GM23338 (cell line): Measurements from ENCODE around the gene ACADS. TPM values are rescaled to one million over a fixed set of nuclear protein-coding genes. Genes with fewer than 3 reads are reported as not detected.

Experiments used
- ATAC-seq: fragments of 200-7000 bp; cut with Tn5 transposase; 3 replicates; pipeline ENCODE4 v1.9.1; 2020
- DNase-seq: peaks from one replicate; pipeline ENCODE4 v3.0.0-alpha.2; 2015; ENCODE audit warnings: low spot score
- H2AFZ ChIP-seq: fragments of 200-600 bp; sonication (generic); 2 replicates; pipeline ENCODE4 v1.8.0; 2016; ENCODE audit warnings: antibody characterized with exemption, mild to moderate bottlenecking, moderate library complexity
- H3F3A ChIP-seq: fragments of 200-600 bp; sonication (generic); replicated peaks from 2 replicates; pipeline ENCODE4 v1.8.0; 2017; ENCODE audit warnings: antibody characterized with exemption, mixed run types, low read depth
- H3K27ac ChIP-seq: fragments of 200-600 bp; sonication (generic); 2 replicates; pipeline ENCODE4 v1.6.1; 2016; ENCODE audit warnings: low read depth
- H3K27me3 ChIP-seq: fragments of 200-600 bp; sonication (generic); 2 replicates; pipeline ENCODE4 v1.8.0; 2016; ENCODE audit warnings: mild to moderate bottlenecking, mixed run types, moderate library complexity; ENCODE audit not compliant: insufficient read depth
- H3K36me3 ChIP-seq: fragments of 200-600 bp; sonication (generic); 2 replicates; pipeline ENCODE4 v1.8.0; 2016; ENCODE audit warnings: mild to moderate bottlenecking; ENCODE audit not compliant: insufficient read depth
- H3K4me1 ChIP-seq: fragments of 200-600 bp; sonication (generic); 2 replicates; pipeline ENCODE4 v1.8.0; 2016; ENCODE audit warnings: mild to moderate bottlenecking, moderate library complexity; ENCODE audit not compliant: insufficient read depth
- H3K4me2 ChIP-seq: fragments of 200-600 bp; sonication (generic); 2 replicates; pipeline ENCODE4 v1.7.1; 2017; ENCODE audit warnings: mixed run types
- H3K4me3 ChIP-seq: fragments of 200-600 bp; sonication (generic); 2 replicates; pipeline ENCODE4 v1.6.1; 2016; ENCODE audit warnings: mixed run types
- H3K79me2 ChIP-seq: fragments of 200-600 bp; sonication (generic); replicated peaks from 2 replicates; pipeline ENCODE4 v1.8.0; 2017; ENCODE audit warnings: mild to moderate bottlenecking; ENCODE audit not compliant: insufficient read depth
- H3K9me2 ChIP-seq: fragments of 200-600 bp; sonication (generic); 2 replicates; pipeline ENCODE4 v1.8.0; 2017; ENCODE audit not compliant: insufficient read depth
- H4K20me1 ChIP-seq: fragments of 200-600 bp; sonication (generic); replicated peaks from 2 replicates; pipeline ENCODE4 v1.8.0; 2017; ENCODE audit warnings: mild to moderate bottlenecking; ENCODE audit not compliant: insufficient read depth
- H3K27ac Mint-ChIP-seq: 2 replicates; pipeline ENCODE4 v1.8.0; 2020; ENCODE audit warnings: inconsistent platforms, mild to moderate bottlenecking, moderate library complexity, mixed read lengths
- H3K27me3 Mint-ChIP-seq: 3 replicates; pipeline ENCODE4 v1.8.0; 2022; ENCODE audit warnings: low read depth, mild to moderate bottlenecking, moderate library complexity, mixed read lengths, inconsistent platforms; ENCODE audit not compliant: insufficient read depth, poor library complexity
- H3K36me3 Mint-ChIP-seq: 3 replicates; pipeline ENCODE4 v1.8.0; 2021; ENCODE audit warnings: low read depth, mild to moderate bottlenecking, inconsistent platforms, moderate library complexity, mixed read lengths
- H3K4me1 Mint-ChIP-seq: 3 replicates; pipeline ENCODE4 v1.8.0; 2020; ENCODE audit warnings: mild to moderate bottlenecking, inconsistent platforms, mixed read lengths
- H3K4me3 Mint-ChIP-seq: 3 replicates; pipeline ENCODE4 v1.8.0; 2021; ENCODE audit warnings: moderate library complexity, mild to moderate bottlenecking, inconsistent platforms, mixed read lengths
- H3K9me3 Mint-ChIP-seq: 3 replicates; pipeline ENCODE4 v1.8.0; 2020; ENCODE audit warnings: moderate library complexity, mild to moderate bottlenecking, inconsistent platforms, mixed read lengths
- CREB1 ChIP-seq: fragments of 250-450 bp; sonication (Bioruptor Pico); IDR thresholded peaks from 2 replicates; pipeline ENCODE4 v1.5.0; 2020; ENCODE audit warnings: low read depth, mild to moderate bottlenecking, moderate library complexity
- EZH2 ChIP-seq: fragments of 200-600 bp; sonication (generic); IDR thresholded peaks from one replicate; pipeline ENCODE4 v1.8.0; 2017; ENCODE audit warnings: antibody characterized with exemption, mild to moderate bottlenecking, low read depth; ENCODE audit not compliant: unreplicated experiment
- EZH2phosphoT487 ChIP-seq: fragments of 200-600 bp; sonication (generic); IDR thresholded peaks from one replicate; pipeline ENCODE4 v1.8.1; 2018; ENCODE audit warnings: antibody characterized with exemption; ENCODE audit not compliant: unreplicated experiment
- JUNB ChIP-seq: IDR thresholded peaks from one replicate; pipeline ENCODE4 v1.6.1; 2016; ENCODE audit warnings: antibody characterized with exemption; ENCODE audit not compliant: unreplicated experiment
- NANOG ChIP-seq: IDR thresholded peaks from 2 replicates; pipeline ENCODE4 v1.6.1; 2016; ENCODE audit warnings: antibody characterized with exemption, borderline replicate concordance
- polyA plus RNA-seq: library from polyadenylated mRNA; unstranded; fragments of >200 nt; fragmentation: Nextera tagmentation; extraction: Ambion mirVana; gene quantifications from 2 replicates; pipeline ENCODE4 v1.2.1, GENCODE V29; 2016
- total RNA-seq: library from RNA; depleted of rRNA; stranded (reverse); fragments of >200 nt; shearing (Covaris generic); gene quantifications from 2 replicates; pipeline ENCODE4 v1.2.3, GENCODE V29; 2014
- TF ChIP-seq, protein P1 (sequence below): fragments of 250-450 bp; sonication (Bioruptor Pico); IDR thresholded peaks from 2 replicates; pipeline ENCODE4 v1.5.0; 2020; ENCODE audit warnings: mild to moderate bottlenecking, moderate library complexity
- TF ChIP-seq, protein P2 (sequence below): IDR thresholded peaks from one replicate; pipeline ENCODE4 v1.6.1; 2018; ENCODE audit warnings: antibody characterized with exemption; ENCODE audit not compliant: unreplicated experiment
- TF ChIP-seq, protein P3 (sequence below), 2 experiments: fragments of 200-600 bp in 1 of 2; sonication (generic) in 1 of 2; conservative IDR thresholded peaks; 2 replicates each; pipeline versions ENCODE4 v1.5.1 to v1.6.1; 2016 to 2017; ENCODE audit warnings: antibody characterized with exemption in 2 of 2, low read depth in 2 of 2, mild to moderate bottlenecking in 2 of 2, moderate library complexity in 1 of 2

The ACADS gene
- total and polyA plus RNA-seq, 2 experiments from 2014 or later, result 3.1 to 5.7 TPM

DNA sequence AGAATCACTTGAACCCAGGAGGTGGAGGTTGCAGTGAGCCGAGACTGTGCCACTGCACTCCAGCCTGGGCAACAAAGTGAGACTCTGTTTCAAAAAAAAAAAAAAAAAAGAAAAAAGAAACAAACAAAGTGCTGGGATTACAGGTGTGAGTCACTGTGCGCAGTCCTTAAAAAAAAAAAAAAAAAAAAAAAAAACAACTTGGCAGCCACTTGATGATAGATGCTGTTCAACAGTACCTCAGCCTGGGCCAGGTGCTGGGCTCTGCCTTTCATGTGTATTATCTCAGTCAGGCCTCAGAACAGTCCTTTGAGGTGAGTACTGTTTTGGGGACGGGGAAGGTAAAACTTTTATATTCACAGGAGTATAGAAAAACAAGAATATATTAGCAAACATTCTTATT is 9.6 kb downstream of the ACADS start:
- H3K4me1 ChIP-seq, result no peaks in the 10 kb centered on the region
- no peaks in the 10 kb centered on the region for H3K79me2 ChIP-seq
- H3K9me2 ChIP-seq, result no peaks in the 10 kb centered on the region
- no peak overlapping the region for H3K4me3 ChIP-seq
- H3K36me3 ChIP-seq, result no peaks in the 10 kb centered on the region
- H3K4me2 ChIP-seq, result no peak overlapping the region
- ATAC-seq, result no peak
- H3K4me1 Mint-ChIP-seq, result no peaks in the 10 kb centered on the region
- H3K4me3 Mint-ChIP-seq, result no peak overlapping the region
- H3K27ac Mint-ChIP-seq, result no peak overlapping the region
- no peak overlapping the region for H2AFZ ChIP-seq
- peaks cover 19% of the 10 kb centered on the region for H3K36me3 Mint-ChIP-seq
- no peaks in the 10 kb centered on the region for H3F3A ChIP-seq
- TF ChIP-seq, protein P1, sequence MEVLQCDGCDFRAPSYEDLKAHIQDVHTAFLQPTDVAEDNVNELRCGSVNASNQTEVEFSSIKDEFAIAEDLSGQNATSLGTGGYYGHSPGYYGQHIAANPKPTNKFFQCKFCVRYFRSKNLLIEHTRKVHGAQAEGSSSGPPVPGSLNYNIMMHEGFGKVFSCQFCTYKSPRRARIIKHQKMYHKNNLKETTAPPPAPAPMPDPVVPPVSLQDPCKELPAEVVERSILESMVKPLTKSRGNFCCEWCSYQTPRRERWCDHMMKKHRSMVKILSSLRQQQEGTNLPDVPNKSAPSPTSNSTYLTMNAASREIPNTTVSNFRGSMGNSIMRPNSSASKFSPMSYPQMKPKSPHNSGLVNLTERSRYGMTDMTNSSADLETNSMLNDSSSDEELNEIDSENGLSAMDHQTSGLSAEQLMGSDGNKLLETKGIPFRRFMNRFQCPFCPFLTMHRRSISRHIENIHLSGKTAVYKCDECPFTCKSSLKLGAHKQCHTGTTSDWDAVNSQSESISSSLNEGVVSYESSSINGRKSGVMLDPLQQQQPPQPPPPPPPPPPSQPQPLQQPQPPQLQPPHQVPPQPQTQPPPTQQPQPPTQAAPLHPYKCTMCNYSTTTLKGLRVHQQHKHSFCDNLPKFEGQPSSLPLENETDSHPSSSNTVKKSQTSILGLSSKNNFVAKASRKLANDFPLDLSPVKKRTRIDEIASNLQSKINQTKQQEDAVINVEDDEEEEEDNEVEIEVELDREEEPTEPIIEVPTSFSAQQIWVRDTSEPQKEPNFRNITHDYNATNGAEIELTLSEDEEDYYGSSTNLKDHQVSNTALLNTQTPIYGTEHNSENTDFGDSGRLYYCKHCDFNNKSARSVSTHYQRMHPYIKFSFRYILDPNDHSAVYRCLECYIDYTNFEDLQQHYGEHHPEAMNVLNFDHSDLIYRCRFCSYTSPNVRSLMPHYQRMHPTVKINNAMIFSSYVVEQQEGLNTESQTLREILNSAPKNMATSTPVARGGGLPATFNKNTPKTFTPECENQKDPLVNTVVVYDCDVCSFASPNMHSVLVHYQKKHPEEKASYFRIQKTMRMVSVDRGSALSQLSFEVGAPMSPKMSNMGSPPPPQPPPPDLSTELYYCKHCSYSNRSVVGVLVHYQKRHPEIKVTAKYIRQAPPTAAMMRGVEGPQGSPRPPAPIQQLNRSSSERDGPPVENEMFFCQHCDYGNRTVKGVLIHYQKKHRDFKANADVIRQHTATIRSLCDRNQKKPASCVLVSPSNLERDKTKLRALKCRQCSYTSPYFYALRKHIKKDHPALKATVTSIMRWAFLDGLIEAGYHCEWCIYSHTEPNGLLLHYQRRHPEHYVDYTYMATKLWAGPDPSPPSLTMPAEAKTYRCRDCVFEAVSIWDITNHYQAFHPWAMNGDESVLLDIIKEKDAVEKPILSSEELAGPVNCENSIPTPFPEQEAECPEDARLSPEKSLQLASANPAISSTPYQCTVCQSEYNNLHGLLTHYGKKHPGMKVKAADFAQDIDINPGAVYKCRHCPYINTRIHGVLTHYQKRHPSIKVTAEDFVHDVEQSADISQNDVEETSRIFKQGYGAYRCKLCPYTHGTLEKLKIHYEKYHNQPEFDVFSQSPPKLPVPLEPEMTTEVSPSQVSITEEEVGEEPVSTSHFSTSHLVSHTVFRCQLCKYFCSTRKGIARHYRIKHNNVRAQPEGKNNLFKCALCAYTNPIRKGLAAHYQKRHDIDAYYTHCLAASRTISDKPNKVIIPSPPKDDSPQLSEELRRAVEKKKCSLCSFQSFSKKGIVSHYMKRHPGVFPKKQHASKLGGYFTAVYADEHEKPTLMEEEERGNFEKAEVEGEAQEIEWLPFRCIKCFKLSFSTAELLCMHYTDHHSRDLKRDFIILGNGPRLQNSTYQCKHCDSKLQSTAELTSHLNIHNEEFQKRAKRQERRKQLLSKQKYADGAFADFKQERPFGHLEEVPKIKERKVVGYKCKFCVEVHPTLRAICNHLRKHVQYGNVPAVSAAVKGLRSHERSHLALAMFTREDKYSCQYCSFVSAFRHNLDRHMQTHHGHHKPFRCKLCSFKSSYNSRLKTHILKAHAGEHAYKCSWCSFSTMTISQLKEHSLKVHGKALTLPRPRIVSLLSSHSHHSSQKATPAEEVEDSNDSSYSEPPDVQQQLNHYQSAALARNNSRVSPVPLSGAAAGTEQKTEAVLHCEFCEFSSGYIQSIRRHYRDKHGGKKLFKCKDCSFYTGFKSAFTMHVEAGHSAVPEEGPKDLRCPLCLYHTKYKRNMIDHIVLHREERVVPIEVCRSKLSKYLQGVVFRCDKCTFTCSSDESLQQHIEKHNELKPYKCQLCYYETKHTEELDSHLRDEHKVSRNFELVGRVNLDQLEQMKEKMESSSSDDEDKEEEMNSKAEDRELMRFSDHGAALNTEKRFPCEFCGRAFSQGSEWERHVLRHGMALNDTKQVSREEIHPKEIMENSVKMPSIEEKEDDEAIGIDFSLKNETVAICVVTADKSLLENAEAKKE (CRISPR knock-in tag), result no peak
- TF ChIP-seq, protein P2, sequence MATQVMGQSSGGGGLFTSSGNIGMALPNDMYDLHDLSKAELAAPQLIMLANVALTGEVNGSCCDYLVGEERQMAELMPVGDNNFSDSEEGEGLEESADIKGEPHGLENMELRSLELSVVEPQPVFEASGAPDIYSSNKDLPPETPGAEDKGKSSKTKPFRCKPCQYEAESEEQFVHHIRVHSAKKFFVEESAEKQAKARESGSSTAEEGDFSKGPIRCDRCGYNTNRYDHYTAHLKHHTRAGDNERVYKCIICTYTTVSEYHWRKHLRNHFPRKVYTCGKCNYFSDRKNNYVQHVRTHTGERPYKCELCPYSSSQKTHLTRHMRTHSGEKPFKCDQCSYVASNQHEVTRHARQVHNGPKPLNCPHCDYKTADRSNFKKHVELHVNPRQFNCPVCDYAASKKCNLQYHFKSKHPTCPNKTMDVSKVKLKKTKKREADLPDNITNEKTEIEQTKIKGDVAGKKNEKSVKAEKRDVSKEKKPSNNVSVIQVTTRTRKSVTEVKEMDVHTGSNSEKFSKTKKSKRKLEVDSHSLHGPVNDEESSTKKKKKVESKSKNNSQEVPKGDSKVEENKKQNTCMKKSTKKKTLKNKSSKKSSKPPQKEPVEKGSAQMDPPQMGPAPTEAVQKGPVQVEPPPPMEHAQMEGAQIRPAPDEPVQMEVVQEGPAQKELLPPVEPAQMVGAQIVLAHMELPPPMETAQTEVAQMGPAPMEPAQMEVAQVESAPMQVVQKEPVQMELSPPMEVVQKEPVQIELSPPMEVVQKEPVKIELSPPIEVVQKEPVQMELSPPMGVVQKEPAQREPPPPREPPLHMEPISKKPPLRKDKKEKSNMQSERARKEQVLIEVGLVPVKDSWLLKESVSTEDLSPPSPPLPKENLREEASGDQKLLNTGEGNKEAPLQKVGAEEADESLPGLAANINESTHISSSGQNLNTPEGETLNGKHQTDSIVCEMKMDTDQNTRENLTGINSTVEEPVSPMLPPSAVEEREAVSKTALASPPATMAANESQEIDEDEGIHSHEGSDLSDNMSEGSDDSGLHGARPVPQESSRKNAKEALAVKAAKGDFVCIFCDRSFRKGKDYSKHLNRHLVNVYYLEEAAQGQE, result no peak
- no peak for TF ChIP-seq CREB1 (CRISPR knock-in tag)
- TF ChIP-seq JUNB, result no peak
- TF ChIP-seq EZH2phosphoT487, result no peak
- TF ChIP-seq EZH2, result no peak
- TF ChIP-seq, protein P3, sequence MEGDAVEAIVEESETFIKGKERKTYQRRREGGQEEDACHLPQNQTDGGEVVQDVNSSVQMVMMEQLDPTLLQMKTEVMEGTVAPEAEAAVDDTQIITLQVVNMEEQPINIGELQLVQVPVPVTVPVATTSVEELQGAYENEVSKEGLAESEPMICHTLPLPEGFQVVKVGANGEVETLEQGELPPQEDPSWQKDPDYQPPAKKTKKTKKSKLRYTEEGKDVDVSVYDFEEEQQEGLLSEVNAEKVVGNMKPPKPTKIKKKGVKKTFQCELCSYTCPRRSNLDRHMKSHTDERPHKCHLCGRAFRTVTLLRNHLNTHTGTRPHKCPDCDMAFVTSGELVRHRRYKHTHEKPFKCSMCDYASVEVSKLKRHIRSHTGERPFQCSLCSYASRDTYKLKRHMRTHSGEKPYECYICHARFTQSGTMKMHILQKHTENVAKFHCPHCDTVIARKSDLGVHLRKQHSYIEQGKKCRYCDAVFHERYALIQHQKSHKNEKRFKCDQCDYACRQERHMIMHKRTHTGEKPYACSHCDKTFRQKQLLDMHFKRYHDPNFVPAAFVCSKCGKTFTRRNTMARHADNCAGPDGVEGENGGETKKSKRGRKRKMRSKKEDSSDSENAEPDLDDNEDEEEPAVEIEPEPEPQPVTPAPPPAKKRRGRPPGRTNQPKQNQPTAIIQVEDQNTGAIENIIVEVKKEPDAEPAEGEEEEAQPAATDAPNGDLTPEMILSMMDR (conservative IDR thresholded peaks at IDR 0.05; ENCODE audit: low read depth in 2 of 2), result no peak
- TF ChIP-seq NANOG, result no peak
- no peak overlapping the region for H3K27ac ChIP-seq
- peaks cover 14% of the 10 kb centered on the region; the same call in 2 of the 3 replicates for H3K9me3 Mint-ChIP-seq
- DNase-seq, result no peak
- no peaks in the 10 kb centered on the region for H4K20me1 ChIP-seq
- H3K27me3 Mint-ChIP-seq, result peaks cover 1% of the 10 kb centered on the region
- H3K27me3 ChIP-seq, result no peaks in the 10 kb centered on the region
